Vein endothelial cell (primary cell): ENCODE data around the gene TCERG1. TPM values are rescaled to one million over a fixed set of nuclear protein-coding genes. Genes with fewer than 3 reads are reported as not detected.

Experiments
- small RNA-seq: library from RNA; depleted of rRNA; stranded (forward); fragments of <200 nt; gene quantifications from one replicate; pipeline ENCODE3, GENCODE V24; 2012
- total RNA-seq: library from RNA; depleted of rRNA; stranded (reverse); fragments of >200 nt; gene quantifications from 2 replicates; pipeline ENCODE4 v1.2.3, GENCODE V29; 2012

Gene TCERG1
- 62.4 and 85.4 TPM in 2 replicates for total RNA-seq

GRCh38 chr5:146446861-146447733 is at the start of gene TCERG1:
Gene TCERG1 (plus strand): TSS chr5:146447333. CDS start chr5:146447350, 17 bp downstream.

DNA sequence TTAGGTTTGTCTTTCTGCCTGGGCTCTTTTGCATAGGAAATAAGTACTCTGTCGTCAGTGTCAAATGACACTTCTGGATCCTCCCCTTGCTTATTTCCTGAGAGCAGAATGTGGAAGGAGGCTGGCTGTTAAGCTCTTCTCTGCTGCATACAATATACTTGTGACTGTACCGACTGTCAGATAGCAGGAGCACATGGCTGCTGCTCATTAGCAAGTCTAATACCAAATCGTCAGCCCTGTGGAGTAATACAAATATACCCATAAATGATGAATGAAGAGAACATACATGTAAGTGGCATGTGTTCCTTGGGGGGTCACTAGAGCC is 69.0 kb downstream of the TCERG1 start, which contains the start of gene GPR151:
Gene GPR151 (minus strand): TSS at position 40 of the 325 bp plus-strand sequence. CDS start 77 bp downstream, outside the sequence.

Small RNA genes within 50 kb of the gene (small RNA-seq; reads per million reads assigned to genes)
- gene RF02271: not detected

Other genes with a start within 250 kb of the TCERG1 start
- 27.1 and 34.3 TPM in 2 replicates for gene RBM27, start 243.7 kb upstream of the TCERG1 start, total RNA-seq
- gene POU4F3, start 108.5 kb upstream of the TCERG1 start, total RNA-seq: under 0.01 and 0.10 TPM in 2 replicates
- not detected in 2 replicates for gene GPR151, start 68.9 kb downstream of the TCERG1 start, total RNA-seq